ENCODE data around the gene ALKBH5. TPM values are rescaled to one million over a fixed set of nuclear protein-coding genes. Genes with fewer than 3 reads are reported as not detected.

Gene ALKBH5
- total RNA-seq, 5 donors from 2014 or later (not counting 1 experiment from before 2014, with no cell fraction given), result 99.0 to 122 (median 103) TPM

DNA sequence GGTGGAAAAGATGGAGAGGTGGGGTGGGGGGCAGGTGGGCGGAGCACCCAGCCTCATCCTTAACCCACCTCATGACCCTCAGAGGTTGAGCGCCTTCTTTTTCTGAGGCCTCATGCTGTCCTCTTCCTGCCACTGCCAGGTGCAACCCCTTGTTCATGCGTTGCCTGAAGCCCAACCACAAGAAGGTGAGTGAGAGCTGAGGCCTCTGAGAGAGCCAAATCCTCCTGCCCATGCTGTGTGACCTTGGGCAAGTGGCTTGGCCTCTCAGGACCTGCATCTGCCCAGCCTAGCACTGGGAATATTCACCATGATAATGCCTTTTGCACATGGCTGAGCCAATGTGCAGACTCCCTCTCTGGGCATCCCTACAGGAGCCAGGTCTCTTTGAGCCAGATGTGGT is 43.0 kb upstream of the ALKBH5 start:
- H3K36me3 ChIP-seq (ENCODE audit: control insufficient read depth in 2 of 2, extremely low read depth in 1 of 2, insufficient read depth in 1 of 2, low read length in 1 of 2), result no peaks in the 10 kb centered on the region
- H3K9me3 Mint-ChIP-seq, result no peaks in the 10 kb centered on the region
- no peak overlapping the region for H3K27ac ChIP-seq (ENCODE audit: low read length)
- peaks cover 0 to 7% of the 10 kb centered on the region in 2 experiments for H3K4me1 ChIP-seq (ENCODE audit: control insufficient read depth in 1 of 2, extremely low read depth in 1 of 2, insufficient read depth in 2 of 2, low read length in 2 of 2)
- H3K4me3 ChIP-seq (ENCODE audit: control insufficient read depth in 1 of 2, extremely low read depth in 1 of 2, low read length in 1 of 2), result no peak overlapping the region
- no peak overlapping the region for H3K4me3 Mint-ChIP-seq
- H3K27me3 Mint-ChIP-seq, result peaks cover 0 to 4% of the 10 kb centered on the region in 2 donors
- CTCF ChIA-PET, result no interaction called here
- H3K9me3 ChIP-seq, result no peaks in the 10 kb centered on the region
- ATAC-seq (replicated peaks in 1 of 4) (no peak), DNase-seq (no peak)
- H3K36me3 Mint-ChIP-seq, result no peaks in the 10 kb centered on the region
- H3K27ac Mint-ChIP-seq, result no peak overlapping the region
- H3K27me3 ChIP-seq (replicated peaks in 1 of 2; ENCODE audit: control insufficient read depth in 2 of 2, extremely low read depth in 1 of 2, insufficient read depth in 2 of 2, low read length in 1 of 2), result peaks cover 0 to 28% of the 10 kb centered on the region in 2 experiments
- WGBS (ENCODE audit: insufficient coverage), result 73% methylated on average over 1 of the region's 3 CpGs
- peaks cover 3 to 7% (median 4%) of the 10 kb centered on the region in 3 donors for H3K4me1 Mint-ChIP-seq
- POLR2A ChIA-PET, result no interaction called here

GRCh38 chr17:18141210-18141803 is 42.3 kb upstream of the ALKBH5 start:
- 55% methylated on average over 5 of the region's 9 CpGs for WGBS (ENCODE audit: insufficient coverage)
- no peaks in the 10 kb centered on the region for H3K9me3 Mint-ChIP-seq
- POLR2A ChIA-PET, result no interaction called here

DNA sequence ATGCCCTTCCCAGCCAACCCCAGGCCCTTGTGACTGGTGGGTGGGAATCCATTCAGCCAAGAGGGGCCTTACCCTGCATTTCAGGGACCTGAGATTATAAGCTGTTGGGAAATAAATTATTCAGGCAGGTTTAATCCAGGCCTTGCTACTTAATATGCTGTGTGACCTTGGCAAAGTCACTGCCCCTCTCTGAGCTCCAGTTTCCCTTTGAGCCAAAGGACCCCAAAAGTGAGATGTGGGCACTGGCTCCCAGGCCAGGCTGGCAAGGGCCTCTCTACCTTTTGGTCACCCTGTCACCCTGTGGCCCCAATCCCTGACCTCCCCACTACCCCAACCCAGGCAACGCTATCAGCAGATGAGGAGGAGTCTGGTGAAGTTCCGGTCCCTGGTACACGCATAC is 41.2 kb upstream of the ALKBH5 start:
- no peak for DNase-seq
- ChIA-PET POLR2A (no interaction called here), CTCF (no interaction called here)
- H3K9me3 Mint-ChIP-seq, result no peaks in the 10 kb centered on the region
- no peak overlapping the region for H3K27ac Mint-ChIP-seq
- no peak overlapping the region for H3K4me3 Mint-ChIP-seq
- Histone ChIP-seq H3K27ac (ENCODE audit: low read length) (no peak overlapping the region), H3K4me1 (ENCODE audit: control insufficient read depth in 1 of 2, extremely low read depth in 1 of 2, insufficient read depth in 2 of 2, low read length in 2 of 2) (peaks cover 0 to 7% of the 10 kb centered on the region in 2 experiments), H3K36me3 (ENCODE audit: control insufficient read depth in 2 of 2, extremely low read depth in 1 of 2, insufficient read depth in 1 of 2, low read length in 1 of 2) (no peaks in the 10 kb centered on the region), H3K4me3 (ENCODE audit: control insufficient read depth in 1 of 2, extremely low read depth in 1 of 2, low read length in 1 of 2) (no peak overlapping the region), H3K27me3 (replicated peaks in 1 of 2; ENCODE audit: control insufficient read depth in 2 of 2, extremely low read depth in 1 of 2, insufficient read depth in 2 of 2, low read length in 1 of 2) (peaks cover 0 to 21% of the 10 kb centered on the region in 2 experiments), H3K9me3 (no peaks in the 10 kb centered on the region)
- H3K27me3 Mint-ChIP-seq, result peaks cover 0 to 4% of the 10 kb centered on the region in 2 donors
- peaks cover 3 to 7% (median 4%) of the 10 kb centered on the region in 3 donors for H3K4me1 Mint-ChIP-seq
- no peaks in the 10 kb centered on the region for H3K36me3 Mint-ChIP-seq
- WGBS (ENCODE audit: insufficient coverage), result 100% methylated on average over 2 of the region's 3 CpGs
- no peak for ATAC-seq (replicated peaks in 1 of 4)

More at GRCh38 chr17:18141210-18141803, 42.3 kb upstream of the ALKBH5 start:
- no peaks in the 10 kb centered on the region for H3K9me3 ChIP-seq
- H3K27me3 Mint-ChIP-seq, result peaks cover 0 to 4% of the 10 kb centered on the region in 2 donors
- no peak overlapping the region for H3K27ac Mint-ChIP-seq
- H3K4me3 Mint-ChIP-seq, result no peak overlapping the region
- ATAC-seq (replicated peaks in 1 of 4), result peak; percentile 66 to 71 (median 66)
- no peaks in the 10 kb centered on the region for H3K36me3 Mint-ChIP-seq
- H3K27ac ChIP-seq (ENCODE audit: low read length), result no peak overlapping the region
- peak in 22 of 35 experiments; percentile 7 to 80 (median 30) for DNase-seq
- H3K4me3 ChIP-seq (ENCODE audit: control insufficient read depth in 1 of 2, extremely low read depth in 1 of 2, low read length in 1 of 2), result no peak overlapping the region
- H3K4me1 Mint-ChIP-seq, result peaks cover 3 to 7% (median 4%) of the 10 kb centered on the region in 3 donors
- CTCF ChIA-PET, result interaction anchor here (0.6 kb wide), 2 partner anchors 84 to 127 kb away, joined by 3 read pairs; partner anchors contain the start of gene LLGL1 (in 1 of the 2)
- H3K27me3 ChIP-seq (replicated peaks in 1 of 2; ENCODE audit: control insufficient read depth in 2 of 2, extremely low read depth in 1 of 2, insufficient read depth in 2 of 2, low read length in 1 of 2), result peaks cover 0 to 28% of the 10 kb centered on the region in 2 experiments
- H3K4me1 ChIP-seq (ENCODE audit: control insufficient read depth in 1 of 2, extremely low read depth in 1 of 2, insufficient read depth in 2 of 2, low read length in 2 of 2), result peaks cover 0 to 7% of the 10 kb centered on the region in 2 experiments
- H3K36me3 ChIP-seq (ENCODE audit: control insufficient read depth in 2 of 2, extremely low read depth in 1 of 2, insufficient read depth in 1 of 2, low read length in 1 of 2), result no peaks in the 10 kb centered on the region

DNA sequence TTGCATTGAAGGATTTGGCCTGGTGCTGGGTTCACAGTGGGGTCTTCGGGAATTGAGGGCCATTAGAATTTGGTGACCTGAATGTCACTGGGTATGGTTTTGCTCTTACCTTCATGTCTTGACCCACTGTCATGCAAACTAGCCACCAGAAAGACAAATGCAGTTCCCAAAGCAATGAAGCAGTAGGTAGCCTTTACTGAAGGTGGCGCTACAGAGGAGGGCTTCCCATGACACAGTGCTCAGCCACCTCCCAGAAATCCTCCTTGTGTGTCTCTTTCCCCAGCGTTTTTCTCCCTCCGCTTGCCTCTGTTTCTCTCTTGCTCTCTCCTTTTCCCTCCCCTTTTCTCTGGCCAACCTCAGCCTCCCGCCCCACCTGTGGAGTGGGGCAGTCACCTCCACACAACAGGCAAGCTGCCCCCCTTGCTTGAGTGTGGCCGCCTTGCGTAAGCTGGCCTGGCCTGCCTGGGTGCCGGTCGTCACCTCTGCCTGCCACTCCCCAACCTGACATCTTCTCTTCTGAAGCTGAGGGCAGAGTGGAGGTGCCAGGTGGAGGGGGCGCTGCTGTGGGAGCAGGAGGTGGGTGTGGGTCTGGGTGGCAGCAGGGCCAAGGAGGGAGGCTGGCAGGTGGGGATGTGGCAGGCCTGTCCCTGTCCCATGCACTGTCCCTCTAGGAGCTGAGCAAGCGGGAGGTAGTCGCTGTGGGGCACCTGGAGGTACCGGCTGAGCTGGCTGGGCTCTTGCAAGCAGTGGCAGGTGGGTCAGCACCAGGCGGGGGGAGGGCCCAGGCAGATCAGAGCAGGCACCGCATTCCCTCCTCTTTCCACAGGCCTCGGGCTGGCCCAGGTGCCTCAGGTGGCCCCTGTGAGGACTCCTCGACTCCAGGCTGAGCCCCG is 40.3 kb upstream of the ALKBH5 start:
- Histone ChIP-seq H3K27ac (ENCODE audit: low read length) (no peak overlapping the region), H3K9me3 (no peaks in the 10 kb centered on the region), H3K36me3 (ENCODE audit: control insufficient read depth in 2 of 2, extremely low read depth in 1 of 2, insufficient read depth in 1 of 2, low read length in 1 of 2) (no peaks in the 10 kb centered on the region), H3K4me1 (ENCODE audit: control insufficient read depth in 1 of 2, extremely low read depth in 1 of 2, insufficient read depth in 2 of 2, low read length in 2 of 2) (peaks cover 0 to 7% of the 10 kb centered on the region in 2 experiments), H3K4me3 (ENCODE audit: control insufficient read depth in 1 of 2, extremely low read depth in 1 of 2, low read length in 1 of 2) (no peak overlapping the region), H3K27me3 (replicated peaks in 1 of 2; ENCODE audit: control insufficient read depth in 2 of 2, extremely low read depth in 1 of 2, insufficient read depth in 2 of 2, low read length in 1 of 2) (peaks cover 0 to 22% of the 10 kb centered on the region in 2 experiments)
- DNase-seq (no peak), ATAC-seq (replicated peaks in 1 of 4) (no peak)
- Mint-ChIP-seq H3K4me3 (no peak overlapping the region), H3K9me3 (no peaks in the 10 kb centered on the region), H3K4me1 (peaks cover 3 to 7% (median 4%) of the 10 kb centered on the region in 3 donors), H3K27me3 (peaks cover 0 to 4% of the 10 kb centered on the region in 2 donors), H3K36me3 (no peaks in the 10 kb centered on the region), H3K27ac (no peak overlapping the region)
- ChIA-PET CTCF (no interaction called here), POLR2A (no interaction called here)
- 79% methylated on average over 7 of the region's 18 CpGs for WGBS (ENCODE audit: insufficient coverage)

DNA sequence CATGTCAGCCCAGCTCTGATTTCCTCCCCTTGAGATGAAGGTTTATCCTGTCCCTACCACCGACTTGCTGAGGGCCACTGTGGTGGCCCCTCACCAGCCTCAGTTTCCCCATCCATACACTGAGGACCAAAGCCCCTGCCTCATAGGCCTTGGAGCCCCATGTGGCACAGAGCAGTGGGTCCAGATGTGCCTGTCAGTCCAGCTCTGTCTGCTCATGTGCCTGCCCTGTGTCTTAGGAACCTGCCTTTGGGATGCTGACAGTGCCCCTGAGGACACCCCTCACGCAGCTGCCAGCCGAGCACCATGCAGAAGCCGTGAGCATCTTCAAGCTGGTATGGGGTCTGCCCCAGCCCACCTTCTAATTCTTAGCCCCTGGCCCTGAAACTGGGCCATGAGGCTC is 39.4 kb upstream of the ALKBH5 start:
- no peak for ATAC-seq (replicated peaks in 1 of 4)
- Mint-ChIP-seq H3K4me3 (no peak overlapping the region), H3K4me1 (peaks cover 3 to 7% (median 4%) of the 10 kb centered on the region in 3 donors), H3K27me3 (peaks cover 0 to 4% of the 10 kb centered on the region in 2 donors), H3K9me3 (no peaks in the 10 kb centered on the region), H3K27ac (no peak overlapping the region), H3K36me3 (no peaks in the 10 kb centered on the region)
- no peak for DNase-seq
- Histone ChIP-seq H3K4me1 (ENCODE audit: control insufficient read depth in 1 of 2, extremely low read depth in 1 of 2, insufficient read depth in 2 of 2, low read length in 2 of 2) (peaks cover 0 to 7% of the 10 kb centered on the region in 2 experiments), H3K27ac (ENCODE audit: low read length) (no peak overlapping the region), H3K9me3 (no peaks in the 10 kb centered on the region), H3K36me3 (ENCODE audit: control insufficient read depth in 2 of 2, extremely low read depth in 1 of 2, insufficient read depth in 1 of 2, low read length in 1 of 2) (no peaks in the 10 kb centered on the region), H3K27me3 (replicated peaks in 1 of 2; ENCODE audit: control insufficient read depth in 2 of 2, extremely low read depth in 1 of 2, insufficient read depth in 2 of 2, low read length in 1 of 2) (peaks cover 0 to 29% of the 10 kb centered on the region in 2 experiments), H3K4me3 (ENCODE audit: control insufficient read depth in 1 of 2, extremely low read depth in 1 of 2, low read length in 1 of 2) (no peak overlapping the region)
- CTCF ChIA-PET, result no interaction called here
- 85% methylated on average over 2 of the region's 4 CpGs for WGBS (ENCODE audit: insufficient coverage)
- POLR2A ChIA-PET, result no interaction called here

DNA sequence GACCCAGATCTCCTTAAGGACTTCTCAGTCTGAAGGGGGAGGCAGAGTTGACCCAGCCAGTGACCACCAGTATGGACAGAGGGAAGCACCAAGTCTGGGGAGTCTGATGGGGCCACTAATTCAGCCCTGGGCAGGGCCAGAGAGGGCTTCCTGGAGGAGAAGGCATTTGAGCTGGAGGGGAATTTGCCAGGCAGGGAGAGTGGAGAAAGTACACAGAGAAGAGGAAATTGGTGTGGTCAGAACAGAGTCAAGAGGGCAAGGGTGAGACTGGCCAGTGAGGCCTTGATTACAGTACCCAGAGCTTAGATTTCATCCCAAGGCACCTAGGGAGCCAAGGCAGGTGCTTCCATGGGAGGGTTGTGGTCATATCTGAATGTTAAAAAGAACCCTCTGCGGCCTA is 38.8 kb upstream of the ALKBH5 start:
- Mint-ChIP-seq H3K27ac (no peak overlapping the region), H3K36me3 (no peaks in the 10 kb centered on the region), H3K9me3 (no peaks in the 10 kb centered on the region), H3K4me3 (no peak overlapping the region), H3K27me3 (peaks cover 0 to 4% of the 10 kb centered on the region in 2 donors), H3K4me1 (peaks cover 3 to 7% (median 4%) of the 10 kb centered on the region in 3 donors)
- POLR2A ChIA-PET, result no interaction called here
- Histone ChIP-seq H3K36me3 (ENCODE audit: control insufficient read depth in 2 of 2, extremely low read depth in 1 of 2, insufficient read depth in 1 of 2, low read length in 1 of 2) (no peaks in the 10 kb centered on the region), H3K27ac (ENCODE audit: low read length) (no peak overlapping the region), H3K4me1 (ENCODE audit: control insufficient read depth in 1 of 2, extremely low read depth in 1 of 2, insufficient read depth in 2 of 2, low read length in 2 of 2) (peaks cover 0 to 7% of the 10 kb centered on the region in 2 experiments), H3K9me3 (no peaks in the 10 kb centered on the region), H3K27me3 (replicated peaks in 1 of 2; ENCODE audit: control insufficient read depth in 2 of 2, extremely low read depth in 1 of 2, insufficient read depth in 2 of 2, low read length in 1 of 2) (peaks cover 0 to 31% of the 10 kb centered on the region in 2 experiments), H3K4me3 (ENCODE audit: control insufficient read depth in 1 of 2, extremely low read depth in 1 of 2, low read length in 1 of 2) (no peak overlapping the region)
- no peak for DNase-seq
- CTCF ChIA-PET, result no interaction called here
- 100% methylated on average over 1 of the region's 1 CpG for WGBS (ENCODE audit: insufficient coverage)
- ATAC-seq (replicated peaks in 1 of 4), result no peak

Data from T-cell (primary cell).